ELR (cell line): ENCODE measurements around the gene NFIX.

Source experiments
- DNase-seq: peaks from one replicate; pipeline ENCODE4 v3.0.0-alpha.2; 2015; ENCODE audit warnings: low read depth

The NFIX gene

GRCh38 chr19:13022111-13022858 lies 27.0 kb downstream of the NFIX start:
- DNase-seq = peak; percentile 28

- DNase-seq = peak; percentile 92
These were observed 27.8 kb downstream of the NFIX start for GRCh38 chr19:13022859-13023636.

- peak; percentile 40 for DNase-seq
These were observed 28.4 kb downstream of the NFIX start for GRCh38 chr19:13023656-13024055.

GRCh38 chr19:13024126-13024950 lies 29.1 kb downstream of the NFIX start:
- DNase-seq = peak; percentile 51

GRCh38 chr19:13024951-13025697 lies 29.8 kb downstream of the NFIX start:
- no peak for DNase-seq

- no peak for DNase-seq
These were observed 30.7 kb downstream of the NFIX start for GRCh38 chr19:13025819-13026456.

- DNase-seq = peak; percentile 58
These were observed 31.4 kb downstream of the NFIX start for GRCh38 chr19:13026462-13027370.

- no peak for DNase-seq
These were observed 32.3 kb downstream of the NFIX start for GRCh38 chr19:13027557-13027956.

GRCh38 chr19:13028027-13028426 lies 32.8 kb downstream of the NFIX start:
- no peak for DNase-seq

- DNase-seq = no peak
These were observed 34.1 kb downstream of the NFIX start for GRCh38 chr19:13029301-13029880.

- DNase-seq = peak; percentile 25
These were observed 34.6 kb downstream of the NFIX start for GRCh38 chr19:13029893-13030292.

GRCh38 chr19:13031917-13032623 lies 36.8 kb downstream of the NFIX start:
- no peak for DNase-seq

GRCh38 chr19:13032837-13033236 lies 37.6 kb downstream of the NFIX start:
- no peak for DNase-seq

- peak; percentile 56 for DNase-seq
These were observed 38.0 kb downstream of the NFIX start for GRCh38 chr19:13033244-13033643.

- DNase-seq = peak; percentile 68
These were observed 38.7 kb downstream of the NFIX start for GRCh38 chr19:13033819-13034611.

- DNase-seq = no peak
These were observed 39.4 kb downstream of the NFIX start for GRCh38 chr19:13034636-13035035.

GRCh38 chr19:13035820-13036365 lies 40.6 kb downstream of the NFIX start:
- DNase-seq = no peak

GRCh38 chr19:13036366-13036976 lies 41.2 kb downstream of the NFIX start:
- DNase-seq = peak; percentile 91
